Choroid plexus epithelial cell (primary cell): ENCODE results near the gene CDT1.

Experiments used
- DNase-seq: peaks from one replicate; pipeline ENCODE4 v3.0.0-alpha.2; 2010; ENCODE audit warnings: low read depth
- H3K4me3 ChIP-seq: 2 replicates; pipeline ENCODE4 v1.5.1; 2011; ENCODE audit warnings: low read depth, mild to moderate bottlenecking, control low read depth, low read length, moderate library complexity
- CTCF ChIP-seq: conservative IDR thresholded peaks from 2 replicates; pipeline ENCODE4 v1.5.1; 2011; ENCODE audit warnings: low read depth, mild to moderate bottlenecking, control low read depth, inconsistent platforms, low read length, moderate library complexity

CDT1 gene

GRCh38 chr16:88855176-88855575 is 51.6 kb downstream of the CDT1 start:
- no peak overlapping the region for H3K4me3 ChIP-seq
- no peak for TF ChIP-seq CTCF
- DNase-seq = no peak

- TF ChIP-seq CTCF = no peak
- no peak for DNase-seq
- peak overlapping the region; percentile 99 for H3K4me3 ChIP-seq
Measured at GRCh38 chr16:88855736-88856121, 52.1 kb downstream of the CDT1 start.

GRCh38 chr16:88856122-88856827 is 52.7 kb downstream of the CDT1 start:
- peak overlapping the region; percentile 99 for H3K4me3 ChIP-seq
- TF ChIP-seq CTCF = no peak
- no peak for DNase-seq

GRCh38 chr16:88856828-88857727 is 53.5 kb downstream of the CDT1 start, which contains the start of the genes GALNS and TRAPPC2L:
GALNS (minus strand) TSS chr16:88856947; CDS start chr16:88856877, 70 bp downstream.
TRAPPC2L (plus strand) TSS chr16:88857127; CDS start chr16:88857151, 24 bp downstream.
- H3K4me3 ChIP-seq = peak within 1 kb of the TSS; percentile 99
- DNase-seq = peak; percentile 97
- no peak for TF ChIP-seq CTCF

DNA sequence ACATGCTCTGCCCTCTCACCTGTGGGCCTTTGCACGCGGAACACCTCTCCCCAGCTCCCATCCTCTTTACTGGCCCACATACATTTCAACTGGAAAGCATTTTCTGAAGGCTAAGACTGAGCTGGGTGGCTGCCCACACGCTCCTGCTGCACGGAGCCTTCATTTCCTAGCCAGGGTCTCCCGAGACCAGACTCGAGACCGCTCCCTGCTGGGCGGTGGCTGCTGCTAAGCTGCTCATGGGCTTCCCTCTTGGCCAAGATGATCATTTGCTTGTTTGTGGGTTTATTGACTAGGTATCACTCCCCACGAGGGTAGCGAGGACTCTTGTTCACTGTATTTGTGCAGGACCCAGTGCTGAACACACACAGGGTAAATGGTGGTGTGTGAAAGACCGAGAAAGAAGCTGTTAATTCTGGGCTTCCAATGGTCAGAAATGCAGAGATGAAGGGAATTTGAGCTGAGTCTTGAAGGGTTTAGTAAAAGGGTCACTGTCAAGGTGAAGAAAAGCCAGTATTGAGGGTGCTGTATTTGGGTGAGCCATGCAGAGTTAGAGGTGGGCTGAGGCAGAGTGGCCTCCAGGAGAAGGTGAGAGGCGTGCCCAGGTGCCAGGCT is 54.2 kb downstream of the CDT1 start:
- peak; percentile 87 for TF ChIP-seq CTCF
- peak; percentile 92 for DNase-seq
- peak overlapping the region; percentile 99 for H3K4me3 ChIP-seq
